HG03520 (cell line): ENCODE data around the gene SLC12A9.

Source experiments
- ATAC-seq: cut with Tn5 transposase; IDR thresholded peaks from one replicate; pipeline ENCODE4 v1.9.1; 2021; ENCODE audit warnings: mild to moderate bottlenecking, moderate library complexity; ENCODE audit not compliant: unreplicated experiment

SLC12A9 gene

DNA sequence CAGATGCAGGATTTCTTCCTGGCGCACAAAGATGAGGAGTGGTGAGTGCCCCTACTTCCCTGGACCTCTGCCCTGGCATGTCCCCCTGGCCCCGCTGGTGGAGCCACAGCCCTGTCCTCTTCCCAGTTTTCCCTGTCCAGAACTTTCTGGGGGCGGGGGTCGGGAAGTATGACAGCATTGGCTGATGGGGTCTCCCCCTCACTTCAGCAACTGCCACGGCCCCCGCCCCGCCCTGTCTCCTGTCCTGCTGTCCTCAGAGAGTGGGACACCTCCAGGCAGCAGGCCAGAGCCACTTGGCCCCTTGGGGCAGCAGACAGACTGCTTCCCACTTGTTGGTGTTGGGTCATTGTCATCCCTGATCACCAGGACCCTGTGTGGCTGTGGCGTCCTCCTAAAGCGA lies 29.7 kb downstream of the SLC12A9 start:
- no peak for ATAC-seq

DNA sequence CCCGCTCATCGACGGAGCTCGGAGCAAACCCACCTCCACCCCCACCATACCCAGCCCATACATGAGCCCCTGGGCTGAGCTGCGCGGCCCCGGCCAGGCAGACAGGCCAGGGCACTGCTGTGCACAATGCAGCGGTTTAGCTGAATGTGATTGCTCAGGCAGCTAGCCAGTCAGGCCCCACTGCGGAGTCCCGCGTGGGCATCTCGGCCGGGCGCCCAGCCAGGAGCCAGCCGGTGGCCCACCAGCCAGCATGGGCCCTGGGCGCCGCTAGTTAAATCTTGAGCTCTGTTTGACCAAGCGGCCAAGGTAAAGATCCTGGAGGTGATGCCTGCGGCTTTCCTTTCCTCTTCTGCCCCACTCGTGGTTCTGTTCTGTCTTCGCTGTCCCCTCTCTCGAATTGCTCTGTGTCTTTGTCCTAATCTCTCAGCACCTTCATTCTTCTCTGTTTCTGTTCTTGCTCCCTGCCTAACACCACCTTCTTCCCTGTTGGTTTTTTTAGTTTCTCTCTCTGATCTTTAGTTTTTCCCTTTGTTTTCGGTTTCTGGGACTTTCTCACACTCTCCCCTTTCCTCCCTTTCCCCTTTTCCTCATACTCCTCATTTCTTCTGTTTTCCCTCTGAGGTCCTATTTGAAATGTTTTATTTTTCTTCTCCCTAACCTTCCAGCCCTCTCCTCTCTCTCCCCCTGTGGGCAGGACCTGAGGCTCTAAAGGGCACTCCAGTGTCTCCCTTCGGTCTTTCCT lies 30.4 kb downstream of the SLC12A9 start:
- no peak for ATAC-seq

DNA sequence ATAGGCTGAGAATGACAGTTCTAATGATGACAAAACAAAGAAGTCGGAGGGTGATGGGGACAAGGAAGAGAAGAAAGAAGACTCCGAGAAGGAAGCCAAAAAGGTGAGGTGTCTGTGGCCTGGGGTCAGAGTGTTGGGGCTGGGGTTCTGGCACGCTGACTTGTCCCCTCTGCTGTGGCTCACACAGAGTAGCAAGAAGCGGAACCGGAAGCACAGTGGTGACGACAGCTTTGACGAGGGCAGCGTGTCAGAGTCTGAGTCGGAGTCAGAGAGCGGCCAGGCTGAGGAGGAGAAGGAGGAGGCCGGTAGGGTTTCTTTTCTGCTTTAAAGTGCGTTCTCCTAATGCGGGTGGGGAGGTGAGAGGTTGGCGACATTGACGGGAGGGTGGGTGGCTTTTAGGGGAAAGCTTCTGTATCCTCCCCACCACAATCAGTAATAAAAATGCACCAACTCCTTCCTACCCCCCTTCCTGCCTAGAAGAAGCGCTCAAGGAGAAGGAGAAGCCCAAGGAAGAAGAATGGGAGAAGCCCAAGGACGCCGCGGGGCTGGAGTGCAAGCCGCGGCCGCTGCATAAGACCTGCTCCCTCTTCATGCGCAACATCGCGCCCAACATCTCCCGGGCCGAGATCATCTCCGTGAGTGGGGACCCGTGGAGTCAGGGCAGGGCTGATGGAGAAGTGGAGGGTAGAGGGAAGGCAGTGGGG lies 32.4 kb downstream of the SLC12A9 start:
- no peak for ATAC-seq

DNA sequence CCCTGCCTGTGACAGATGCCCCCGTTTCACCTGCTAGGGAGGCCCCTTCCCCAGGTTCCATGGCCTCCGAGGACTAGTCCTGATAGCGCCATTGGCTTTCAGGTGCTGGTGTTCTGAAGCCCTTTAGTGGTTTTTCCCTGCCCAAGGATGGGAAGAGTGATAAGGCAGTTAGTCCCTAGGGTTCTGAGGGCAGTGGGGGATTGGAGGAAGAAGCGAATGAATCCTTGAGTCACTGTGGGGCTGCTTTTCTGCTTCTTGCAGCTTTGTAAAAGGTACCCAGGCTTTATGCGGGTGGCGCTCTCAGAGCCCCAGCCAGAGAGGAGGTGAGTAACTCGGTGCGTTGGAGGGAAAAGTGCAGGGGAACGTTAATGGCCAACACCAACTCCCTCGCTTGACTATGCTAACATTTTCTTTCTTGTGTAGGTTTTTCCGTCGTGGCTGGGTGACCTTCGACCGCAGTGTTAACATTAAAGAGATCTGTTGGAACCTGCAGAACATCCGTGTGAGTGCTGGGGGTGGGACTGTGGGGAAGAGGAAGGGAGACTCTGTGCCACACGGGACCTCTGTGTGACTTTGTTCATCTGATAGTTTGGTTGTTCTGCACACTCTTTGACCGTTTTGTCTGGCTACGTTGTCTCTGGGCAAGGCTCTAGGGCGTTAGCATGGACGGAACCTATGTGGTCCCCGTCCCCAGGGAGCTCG lies 33.1 kb downstream of the SLC12A9 start:
- no peak for ATAC-seq

DNA sequence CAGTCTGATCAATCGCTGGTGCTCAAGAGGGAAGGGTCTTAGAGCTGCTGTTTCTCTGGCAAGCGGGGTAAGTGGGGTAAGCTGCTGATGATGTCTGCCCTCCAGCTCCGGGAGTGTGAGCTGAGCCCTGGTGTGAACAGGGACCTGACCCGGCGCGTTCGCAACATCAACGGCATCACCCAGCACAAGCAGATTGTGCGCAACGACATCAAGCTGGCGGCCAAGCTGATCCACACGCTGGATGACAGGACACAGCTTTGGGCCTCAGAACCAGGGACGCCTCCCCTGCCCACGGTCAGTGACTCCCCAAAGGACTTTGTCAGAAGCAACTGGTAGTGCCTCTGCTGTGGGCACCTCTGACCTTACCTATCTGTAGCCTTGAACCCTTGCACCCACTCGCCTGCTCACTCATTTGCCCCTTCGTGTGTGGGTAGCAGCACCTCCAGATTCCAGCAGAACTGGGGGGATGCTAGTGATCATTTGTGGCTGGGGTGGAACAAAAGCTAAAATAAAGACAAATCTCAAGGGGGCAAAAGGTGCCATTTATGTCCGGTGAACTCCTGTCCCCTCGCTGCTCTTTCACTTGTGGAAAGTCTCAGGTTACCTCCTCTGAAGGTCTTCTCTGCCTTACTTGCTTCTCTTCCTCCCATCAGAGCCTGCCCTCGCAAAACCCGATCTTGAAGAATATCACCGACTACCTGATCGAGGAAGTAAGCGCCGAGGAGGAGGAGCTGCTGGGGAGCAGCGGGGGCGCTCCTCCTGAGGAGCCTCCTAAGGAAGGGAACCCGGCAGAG lies 33.8 kb downstream of the SLC12A9 start:
- no peak for ATAC-seq

DNA sequence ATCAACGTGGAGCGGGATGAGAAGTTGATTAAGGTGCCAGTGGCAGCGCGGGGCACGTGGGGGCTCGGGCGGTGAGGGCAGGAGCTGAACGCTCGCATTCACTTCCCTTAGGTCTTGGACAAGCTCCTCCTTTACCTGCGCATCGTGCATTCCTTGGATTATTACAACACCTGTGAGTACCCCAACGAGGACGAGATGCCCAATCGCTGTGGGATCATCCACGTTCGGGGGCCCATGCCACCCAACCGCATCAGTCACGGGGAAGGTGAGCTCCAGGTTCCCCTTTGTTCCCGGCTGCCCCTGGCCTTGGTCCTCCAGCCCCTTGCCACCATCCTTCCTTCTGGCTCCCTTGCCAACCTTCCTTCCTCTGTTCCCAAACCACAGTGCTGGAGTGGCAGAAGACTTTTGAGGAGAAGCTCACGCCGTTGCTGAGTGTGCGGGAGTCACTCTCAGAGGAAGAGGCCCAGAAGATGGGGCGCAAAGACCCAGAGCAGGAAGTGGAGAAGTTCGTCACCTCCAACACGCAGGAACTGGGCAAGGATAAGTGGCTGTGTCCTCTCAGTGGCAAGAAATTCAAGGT lies 34.5 kb downstream of the SLC12A9 start:
- no peak for ATAC-seq

DNA sequence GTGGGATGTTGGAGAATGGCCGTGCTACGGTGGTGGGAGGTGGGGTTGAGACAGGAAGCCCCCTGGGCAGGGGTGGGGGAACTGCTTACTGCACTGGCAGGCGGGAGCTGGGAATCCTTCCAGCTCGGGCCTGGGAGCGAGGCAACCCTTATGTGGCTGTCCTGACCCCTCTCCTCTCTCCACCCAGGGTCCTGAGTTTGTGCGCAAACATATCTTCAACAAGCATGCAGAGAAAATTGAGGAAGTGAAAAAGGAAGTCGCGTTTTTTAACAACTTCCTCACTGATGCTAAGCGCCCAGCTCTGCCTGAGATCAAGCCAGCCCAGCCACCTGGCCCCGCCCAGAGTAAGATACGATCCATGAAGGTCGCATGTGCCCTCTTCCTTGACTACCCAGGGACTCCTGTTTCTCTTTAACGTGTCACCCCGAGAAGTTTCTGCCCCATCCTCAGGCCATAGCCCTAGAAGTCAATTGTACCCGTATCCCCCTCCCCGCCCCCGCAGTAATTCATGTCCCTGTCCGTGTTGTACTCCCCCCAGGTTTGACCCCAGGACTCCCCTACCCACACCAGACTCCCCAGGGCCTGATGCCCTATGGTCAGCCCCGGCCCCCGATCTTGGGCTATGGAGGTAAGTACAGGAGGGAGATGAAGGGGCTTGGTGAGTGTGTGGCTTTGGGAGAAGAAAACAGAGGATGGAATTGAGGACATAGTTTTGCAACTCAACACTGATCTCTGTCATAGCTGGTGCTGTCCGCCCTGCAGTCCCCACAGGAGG lies 35.2 kb downstream of the SLC12A9 start:
- ATAC-seq: peak; percentile 42

DNA sequence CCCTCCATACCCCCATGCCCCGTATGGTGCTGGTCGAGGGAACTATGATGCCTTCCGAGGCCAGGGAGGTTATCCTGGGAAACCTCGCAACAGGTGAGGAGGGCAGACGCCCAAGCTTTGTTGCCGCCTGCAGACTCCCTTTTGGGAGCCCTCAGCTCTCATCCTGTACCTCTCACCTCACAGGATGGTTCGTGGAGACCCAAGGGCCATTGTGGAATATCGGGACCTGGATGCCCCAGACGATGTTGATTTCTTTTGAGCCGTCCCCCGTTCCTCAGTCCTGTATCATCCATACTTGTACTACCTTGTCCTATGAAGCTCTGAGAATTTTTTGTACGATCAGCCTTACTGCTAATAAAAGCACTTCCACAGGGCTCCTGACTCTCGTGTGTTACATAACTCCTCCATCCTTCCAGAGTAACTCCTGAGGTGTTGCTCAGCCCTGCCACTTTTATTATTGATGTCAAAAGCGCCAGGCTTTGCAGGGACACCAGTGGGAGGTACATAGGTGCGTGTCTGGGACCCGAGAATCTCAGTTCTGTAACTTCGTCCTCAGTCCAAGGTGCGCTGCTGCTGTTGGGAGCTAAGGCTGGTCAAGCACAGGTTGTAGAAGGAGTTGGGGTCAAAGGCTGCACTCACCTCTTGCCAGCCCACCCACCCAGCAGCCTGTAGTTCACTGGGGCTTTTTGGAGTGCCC lies 35.9 kb downstream of the SLC12A9 start:
- no peak for ATAC-seq

DNA sequence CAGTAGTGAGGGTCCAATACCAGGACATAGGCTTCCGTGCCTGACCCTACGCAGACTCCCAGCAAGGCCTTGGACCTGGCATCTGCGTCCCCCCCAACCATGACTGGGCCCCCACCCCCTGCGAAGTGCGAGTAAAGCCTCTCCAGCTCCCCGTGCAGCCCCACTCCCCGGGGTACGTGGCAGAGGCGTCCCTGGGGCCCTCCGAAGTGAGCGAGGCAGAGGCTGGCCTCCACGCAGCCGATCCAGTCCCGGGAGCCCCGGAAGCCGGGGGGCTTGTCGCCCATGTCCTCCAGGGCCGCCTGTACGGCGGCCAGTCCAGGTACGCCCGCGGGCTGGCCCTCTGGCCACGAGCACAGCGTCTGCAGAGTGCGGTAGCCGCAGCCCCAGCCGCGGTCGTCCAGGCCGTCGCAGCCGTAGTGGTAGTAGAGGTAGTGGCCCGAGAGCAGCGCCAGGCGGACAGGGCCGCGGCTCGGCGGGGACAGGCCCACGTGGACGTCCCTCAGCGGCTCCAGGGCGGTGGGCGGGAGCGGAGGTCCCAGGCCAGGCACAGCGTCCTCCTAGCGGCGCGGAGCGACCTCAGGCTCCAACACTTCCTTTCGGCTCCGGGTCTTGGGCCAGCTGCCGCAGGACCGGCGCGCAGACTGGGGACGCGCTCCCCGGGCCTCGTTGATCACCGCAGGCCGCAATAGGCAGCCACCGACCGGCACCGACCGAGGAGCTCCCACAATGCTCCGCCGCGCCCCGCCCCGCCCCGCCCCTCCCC lies 36.7 kb downstream of the SLC12A9 start, which contains the start of gene UFSP1:
Gene UFSP1 (minus strand): TSS at position 728 of the 763 bp plus-strand sequence. CDS start 444 bp downstream, at position 284.
- ATAC-seq: peak; percentile 7

DNA sequence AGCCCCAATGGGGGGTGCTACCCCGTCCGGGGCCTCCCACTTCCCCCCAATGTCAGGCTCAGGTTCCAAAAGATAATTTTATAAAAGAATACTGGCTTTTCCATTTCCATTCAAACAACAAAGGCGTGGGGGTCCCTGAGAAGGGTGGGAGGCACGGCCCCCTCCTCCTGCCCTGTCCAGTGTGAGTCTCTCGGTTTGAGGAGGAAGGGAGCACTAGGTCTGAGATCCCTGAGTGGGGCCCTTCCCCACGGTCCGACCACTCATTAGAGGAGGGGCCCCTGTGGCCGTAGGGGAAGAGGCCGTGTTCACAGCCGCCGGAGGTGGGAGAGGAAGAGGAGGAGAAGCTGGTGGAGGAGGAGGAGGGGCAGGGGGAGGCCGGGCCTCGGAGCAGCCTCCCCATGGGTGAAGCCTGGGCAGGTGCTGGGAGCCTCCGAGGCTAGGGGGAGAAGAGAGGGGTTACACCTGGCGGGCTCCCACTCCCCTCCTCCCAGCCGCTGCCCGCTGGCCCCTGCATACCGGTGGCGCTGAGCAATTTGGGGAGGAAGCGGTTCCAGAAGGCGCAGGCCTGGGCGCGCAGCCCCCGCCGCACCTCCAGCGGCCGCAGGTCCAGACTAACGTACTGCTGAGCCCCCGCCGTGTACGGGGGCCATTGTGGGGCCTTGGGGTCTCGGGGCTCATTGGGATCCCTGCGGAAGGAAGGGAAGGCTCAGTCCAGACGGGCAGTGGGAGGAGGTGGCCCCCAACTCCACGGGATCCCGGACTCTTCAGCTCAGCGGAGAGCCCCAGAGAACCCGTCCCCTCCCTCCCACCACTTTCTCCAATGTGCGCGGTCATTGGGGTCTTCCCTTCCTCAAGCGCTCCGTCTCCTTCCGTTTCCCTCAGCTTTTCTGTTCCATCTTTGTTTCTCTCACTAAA lies 38.4 kb downstream of the SLC12A9 start:
- ATAC-seq: no peak

DNA sequence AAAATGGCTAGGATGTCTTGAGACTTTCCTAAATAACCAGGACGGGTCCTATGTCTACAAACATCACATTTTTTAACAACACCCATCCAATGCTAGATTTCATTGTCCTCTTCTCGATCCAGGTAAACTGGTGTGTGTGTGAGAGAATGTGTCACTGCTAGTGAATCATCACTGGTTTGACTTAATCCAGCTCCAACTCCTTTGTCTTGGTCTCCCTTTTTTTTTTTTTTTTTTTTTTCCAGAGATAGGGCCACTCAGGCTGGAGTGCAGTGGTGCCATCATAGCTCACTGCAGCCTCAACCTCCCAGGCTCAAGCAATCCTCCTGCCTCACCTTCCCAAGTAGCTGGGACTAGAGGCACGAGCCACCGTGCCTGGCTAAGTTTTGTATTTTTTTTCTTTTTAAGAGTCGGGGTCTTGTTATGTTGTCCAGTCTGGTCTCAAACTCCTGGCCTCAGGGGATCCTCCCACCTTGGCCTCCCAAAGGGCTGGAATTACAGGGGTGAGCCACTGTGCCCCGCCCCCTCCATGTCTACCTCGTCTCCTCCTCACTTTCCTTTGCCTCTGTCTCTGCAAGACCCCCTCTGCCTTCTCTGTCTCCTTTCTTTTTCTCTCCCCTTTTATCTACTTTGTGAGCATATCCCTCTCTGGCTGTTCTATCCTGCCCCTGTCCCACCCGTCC lies 39.2 kb downstream of the SLC12A9 start:
- no peak for ATAC-seq

DNA sequence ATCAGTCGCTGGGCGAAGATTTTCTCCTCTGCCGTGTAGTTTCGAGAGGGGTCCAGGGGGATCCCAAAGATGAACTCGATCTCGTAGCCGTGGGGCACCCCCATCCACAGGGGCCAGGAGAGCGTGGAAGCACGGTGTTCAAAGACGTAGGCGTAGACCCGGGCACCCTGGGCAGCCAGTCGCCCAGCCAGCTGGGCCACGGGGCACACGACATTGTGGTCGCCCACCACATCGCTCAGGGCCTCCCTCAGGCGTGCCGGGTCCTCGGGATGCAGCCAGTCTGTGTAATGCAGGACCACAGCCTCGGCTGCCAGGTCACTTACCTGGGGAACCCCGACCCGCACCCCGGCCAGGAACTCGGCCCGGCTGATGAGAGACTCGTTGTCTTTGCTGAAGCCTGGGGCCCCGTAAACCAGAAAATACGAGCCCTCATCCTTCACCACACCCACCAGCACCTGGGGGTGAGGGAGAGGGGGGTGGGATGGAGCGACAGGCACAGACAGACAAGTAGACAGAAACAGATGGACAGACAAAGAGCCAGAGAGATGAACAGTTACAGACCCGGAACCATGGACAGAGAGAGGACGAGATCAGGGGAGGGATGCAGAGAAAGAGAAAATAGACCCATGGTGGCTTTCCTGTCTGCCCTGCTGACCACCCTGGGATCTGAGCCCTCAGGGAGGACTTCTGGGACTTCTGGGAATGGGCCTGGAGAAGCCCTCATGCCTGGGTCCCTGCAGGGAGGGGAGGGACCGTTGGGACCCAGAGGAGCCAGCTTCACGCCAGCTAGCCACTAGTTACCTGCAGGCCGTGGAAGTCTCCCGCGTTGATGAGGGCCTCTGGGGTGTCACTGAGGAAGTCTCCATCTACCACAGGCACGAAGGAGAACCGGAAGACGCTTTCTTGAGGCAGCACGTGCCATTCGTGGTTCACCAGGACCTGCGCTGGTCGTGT lies 40.1 kb downstream of the SLC12A9 start:
- no peak for ATAC-seq

DNA sequence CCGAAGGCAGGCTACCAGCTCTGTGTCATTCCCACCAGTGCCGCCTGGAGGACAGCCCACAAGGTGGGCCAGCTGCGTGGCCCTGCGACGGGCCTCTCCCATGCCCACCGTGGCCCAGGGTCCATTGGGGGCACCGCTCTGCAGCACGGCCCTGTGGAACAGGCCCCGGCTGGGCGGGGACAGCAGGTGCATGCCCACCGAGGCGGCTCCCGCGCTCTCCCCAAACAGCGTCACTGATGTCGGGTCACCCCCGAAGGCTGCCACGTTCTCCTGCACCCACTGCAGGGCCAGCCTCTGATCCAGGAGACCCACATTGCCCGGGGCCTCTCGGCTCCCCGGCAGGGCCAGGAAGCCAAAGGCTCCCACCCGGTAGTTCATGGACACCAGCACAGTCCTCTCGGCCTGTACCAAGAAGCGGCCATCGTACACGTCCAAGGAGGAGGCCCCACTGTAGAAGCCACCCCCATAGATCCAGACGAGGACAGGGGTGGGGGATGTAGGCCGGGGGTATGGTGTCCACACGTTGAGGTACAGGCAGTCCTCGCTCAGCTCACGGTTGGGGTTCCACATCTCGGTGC lies 40.9 kb downstream of the SLC12A9 start:
- ATAC-seq: no peak

DNA sequence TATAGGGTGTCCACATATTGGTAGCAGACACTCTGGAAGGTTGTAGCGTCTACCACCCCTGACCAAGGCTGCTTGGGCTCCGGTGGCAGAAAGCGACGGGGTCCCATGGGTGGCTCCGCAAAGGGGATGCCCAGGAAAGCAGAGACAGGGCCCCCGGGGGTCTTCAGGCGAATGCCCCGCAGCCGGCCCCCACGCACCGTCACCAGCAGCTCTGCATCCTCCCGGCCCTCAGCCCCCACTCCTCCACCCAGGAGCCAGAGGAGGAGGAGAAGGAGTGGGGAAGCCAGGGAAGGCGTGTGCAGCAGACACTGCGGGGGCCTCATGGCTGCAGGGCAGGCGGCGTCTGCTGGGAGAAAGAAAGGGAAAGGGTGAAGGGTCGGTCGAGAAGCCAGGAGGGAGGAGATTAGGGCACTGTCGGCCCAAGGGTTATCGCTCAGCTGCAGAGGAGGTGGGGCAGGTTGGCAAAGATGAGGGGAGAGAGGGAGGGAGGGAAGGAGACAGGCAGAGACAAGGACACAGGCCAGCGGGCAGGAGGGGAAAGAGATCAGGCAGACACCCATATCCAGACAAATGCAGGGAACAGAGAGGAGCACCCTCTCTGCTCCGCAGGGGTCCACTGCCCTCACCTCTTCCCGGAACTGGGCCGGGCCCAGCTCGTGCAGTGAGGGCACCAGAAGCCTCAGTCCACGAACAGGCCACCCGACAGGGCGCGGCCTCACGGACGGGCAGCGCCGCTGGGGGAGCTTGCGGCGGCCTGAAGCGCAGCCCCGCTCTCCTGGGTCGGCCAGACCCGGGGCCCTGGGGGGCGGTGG lies 41.6 kb downstream of the SLC12A9 start:
- no peak for ATAC-seq
